HG02870 (cell line): ENCODE results near the gene HNRNPA3.
"Not testable (repeated sequence)": the region's sequence is repeated elsewhere in the genome, so short reads cannot be mapped to it uniquely, and the experiment has no call there.

ENCODE experiments used
- ATAC-seq: cut with Tn5 transposase; IDR thresholded peaks from one replicate; pipeline ENCODE4 v1.9.1; 2021; ENCODE audit warnings: mild to moderate bottlenecking, moderate library complexity; ENCODE audit not compliant: unreplicated experiment

The HNRNPA3 gene

GRCh38 chr2:177254433-177255226, 42.0 kb downstream of the HNRNPA3 start:
- no peak for ATAC-seq

DNA sequence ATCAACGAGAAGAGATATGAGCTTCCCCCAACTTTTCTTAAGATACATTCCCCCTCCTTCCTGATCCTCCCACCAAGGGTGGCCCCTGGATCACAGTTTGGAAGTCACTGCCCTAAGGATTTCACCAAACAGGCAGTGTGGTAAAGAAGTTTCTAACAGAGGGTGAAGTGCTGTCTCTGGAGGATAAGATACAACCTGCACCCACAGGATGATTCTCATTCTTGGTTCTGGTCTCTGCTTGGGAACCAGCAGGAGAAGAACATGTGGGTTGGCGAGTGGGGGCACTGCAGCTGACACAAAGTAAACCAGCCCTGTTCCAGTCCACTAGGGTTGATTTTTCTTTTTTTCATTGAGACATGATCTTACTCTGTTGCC, 42.6 kb downstream of the HNRNPA3 start:
- no peak for ATAC-seq

DNA sequence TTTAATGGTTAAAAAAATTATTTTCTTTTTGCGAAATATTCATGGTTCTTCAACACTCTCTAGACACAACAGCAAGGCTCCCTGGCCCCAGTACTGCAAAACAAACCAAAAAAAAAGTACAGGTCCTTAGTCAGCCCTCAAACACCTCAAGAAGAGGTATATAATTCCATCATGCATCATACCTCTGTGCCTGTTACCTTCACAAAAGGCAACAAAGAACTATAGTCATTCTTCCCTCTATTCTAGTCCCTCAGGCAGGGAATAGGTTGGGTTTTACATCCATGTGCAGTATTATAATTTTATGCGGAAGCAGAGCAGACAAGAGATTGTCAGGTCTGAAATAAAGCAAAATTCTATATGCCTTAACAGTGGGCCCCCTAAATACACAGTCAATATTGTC, 43.4 kb downstream of the HNRNPA3 start:
- no peak for ATAC-seq

GRCh38 chr2:177256695-177257094, 44.1 kb downstream of the HNRNPA3 start:
- ATAC-seq, result no peak

DNA sequence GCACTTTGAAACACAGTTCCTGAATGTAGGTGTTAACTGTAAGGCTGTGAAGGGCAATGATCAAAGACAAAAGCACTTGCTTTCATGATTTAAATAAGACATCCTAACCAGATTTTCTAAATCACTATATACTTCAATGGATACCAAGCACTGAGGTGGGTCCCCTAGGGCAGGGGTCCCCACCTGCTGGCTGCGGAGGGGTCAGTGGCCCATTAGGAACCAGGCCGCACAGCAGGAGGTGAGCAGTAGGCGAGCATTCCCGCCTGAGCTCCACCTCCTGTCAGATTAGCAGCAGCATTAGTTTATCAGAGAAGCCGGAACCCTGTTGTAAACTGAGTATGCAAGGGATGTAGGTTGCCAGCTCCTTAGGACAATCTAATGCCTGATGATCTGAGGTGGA, 44.9 kb downstream of the HNRNPA3 start:
- no peak for ATAC-seq

- no peak for ATAC-seq
Observed at GRCh38 chr2:177258059-177258458, 45.5 kb downstream of the HNRNPA3 start.

DNA sequence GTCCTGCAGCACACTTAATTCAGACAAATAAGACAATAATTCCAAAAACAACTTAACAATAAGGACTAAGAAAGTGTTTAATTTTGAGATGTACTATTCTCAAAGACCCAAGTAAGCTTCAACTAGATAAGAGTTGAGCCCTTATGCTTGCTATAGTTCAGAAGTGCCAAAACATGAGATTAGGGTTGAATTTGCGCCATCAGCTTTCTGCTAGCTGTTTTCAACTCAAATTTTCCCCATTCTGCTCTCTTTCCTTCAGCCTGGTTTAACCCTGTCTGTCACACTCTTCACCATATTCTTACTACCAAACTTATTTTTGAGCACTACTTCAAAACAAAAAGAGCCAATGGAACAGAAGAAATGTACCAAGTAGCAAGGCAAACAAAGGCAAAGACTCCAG, 47.8 kb downstream of the HNRNPA3 start:
- no peak for ATAC-seq

- no peak for ATAC-seq
Observed at GRCh38 chr2:177261116-177262060, 48.8 kb downstream of the HNRNPA3 start.

DNA sequence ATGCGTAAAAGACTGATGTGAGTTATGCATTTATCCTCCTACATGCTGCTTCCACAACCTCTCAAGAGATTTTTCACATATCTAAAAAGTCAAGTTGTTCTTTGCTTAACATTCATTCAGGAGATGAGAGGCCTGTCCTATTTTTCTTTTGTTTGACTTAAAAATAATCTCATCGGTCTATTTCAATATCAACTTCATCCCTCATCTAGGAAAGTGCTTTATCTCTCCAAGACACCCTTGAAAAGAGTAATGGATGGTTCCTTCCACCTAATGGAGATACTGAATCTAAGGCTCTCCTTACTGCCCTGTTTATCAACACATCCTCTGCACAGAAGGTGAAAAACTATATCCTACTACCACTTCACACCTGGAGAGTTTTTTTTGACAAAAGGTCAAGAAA, 49.5 kb downstream of the HNRNPA3 start:
- no peak for ATAC-seq

GRCh38 chr2:177262958-177263450, 50.4 kb downstream of the HNRNPA3 start:
- ATAC-seq, result no peak

DNA sequence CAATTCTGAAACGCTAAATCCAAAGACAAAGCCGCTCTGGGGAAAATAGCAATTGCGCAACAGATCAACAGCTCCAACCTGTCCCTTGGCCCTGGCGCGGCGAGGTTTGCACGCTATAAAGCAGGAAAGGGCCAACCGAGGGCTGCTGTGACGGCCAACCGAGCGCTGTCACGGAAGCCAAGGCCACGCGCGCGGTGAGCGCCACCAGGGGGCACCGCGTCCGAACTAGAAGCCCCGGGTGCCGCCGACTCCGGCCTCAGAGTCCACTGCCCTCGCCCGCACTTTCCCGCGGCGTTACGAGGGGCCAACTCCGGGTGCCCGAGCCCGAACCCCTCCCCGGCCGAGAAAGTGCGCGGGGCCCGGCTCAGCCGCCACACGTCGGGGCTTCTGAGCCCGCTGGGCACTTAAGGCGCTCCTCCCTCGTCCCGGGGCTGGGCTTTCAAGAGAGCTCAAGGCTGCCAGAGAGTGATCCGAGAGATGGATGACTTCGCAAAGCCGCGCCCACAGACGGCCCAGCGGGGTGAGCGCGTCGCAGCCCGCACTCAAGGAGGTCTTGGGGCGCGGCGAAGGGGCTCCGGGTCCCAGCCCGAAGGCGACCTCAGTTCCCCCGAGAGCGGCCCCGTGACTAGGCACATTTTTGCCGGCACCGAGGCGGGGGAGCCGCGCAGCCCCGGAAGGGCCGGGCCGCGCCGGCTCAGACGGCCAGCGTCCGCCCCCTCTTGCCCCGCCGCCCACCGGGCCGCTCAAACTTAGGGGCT, 51.0 kb downstream of the HNRNPA3 start:
- peak; percentile 49 for ATAC-seq

DNA sequence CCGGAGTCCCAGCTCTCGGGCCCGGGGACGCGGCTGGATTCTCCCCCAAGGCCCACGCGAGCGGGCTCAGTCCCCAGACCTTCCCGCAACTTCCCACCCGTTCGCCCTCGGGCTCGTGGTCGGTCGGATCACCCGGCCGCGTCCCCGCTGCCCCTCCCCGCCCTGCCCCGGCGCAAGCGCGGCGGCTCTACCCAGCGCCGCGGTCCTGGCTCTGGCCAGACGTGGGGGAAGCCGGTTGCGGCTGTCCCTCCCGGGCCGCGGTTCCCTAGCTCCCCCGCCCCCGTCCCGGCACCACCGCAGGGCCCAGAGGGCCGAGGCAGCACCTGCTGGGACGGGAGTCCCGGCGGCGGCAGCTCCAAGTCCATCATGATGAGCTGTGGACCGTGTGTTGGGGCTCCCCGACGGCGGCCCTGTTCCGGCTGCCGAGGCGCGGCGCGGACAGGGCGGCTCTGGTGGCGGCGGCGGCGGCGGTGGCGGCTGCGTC, 51.7 kb downstream of the HNRNPA3 start:
- ATAC-seq, result peak; percentile 18

DNA sequence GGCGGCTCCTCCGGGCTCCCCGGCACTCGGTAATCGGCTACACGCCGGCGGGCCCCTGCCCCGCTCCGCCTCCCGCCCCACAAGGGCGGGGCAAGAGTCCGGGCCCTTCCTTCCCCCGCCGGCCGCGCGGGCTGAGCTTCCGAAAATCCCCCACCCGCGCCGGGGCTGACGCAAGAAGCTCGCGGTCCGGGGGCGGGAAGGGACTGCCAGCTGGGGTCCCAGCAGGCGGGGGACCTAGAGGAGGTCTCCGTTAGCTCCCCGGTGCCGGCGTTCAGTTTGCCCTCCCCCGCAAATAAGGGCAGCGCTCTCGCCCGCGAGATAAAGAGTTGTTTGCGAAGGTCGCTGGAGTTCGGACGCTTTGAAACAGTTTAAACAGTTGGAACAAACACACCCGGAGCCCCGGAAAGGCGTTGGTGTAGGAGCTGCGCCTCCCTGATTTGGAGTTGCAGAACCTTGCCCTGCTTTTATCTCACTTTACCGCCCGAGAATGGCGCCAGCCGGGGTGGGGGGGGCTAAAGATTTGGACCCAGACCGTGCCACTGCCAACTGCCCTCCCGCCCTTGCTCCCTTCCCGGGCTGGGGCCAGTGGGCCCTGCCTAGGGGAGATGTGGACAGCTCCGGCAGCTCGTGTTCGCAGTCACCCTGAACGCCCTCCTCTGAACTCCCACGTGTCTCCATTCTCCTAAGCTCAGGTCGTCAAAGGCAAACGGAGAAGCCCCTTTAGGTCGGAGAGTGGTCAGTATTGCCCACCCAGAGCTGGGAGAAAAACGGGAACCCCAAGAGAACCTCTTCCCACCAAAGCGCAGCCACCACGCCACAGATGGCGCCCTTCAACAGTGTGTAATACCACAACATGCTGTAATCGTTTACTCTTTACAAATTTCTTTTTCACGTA, 52.3 kb downstream of the HNRNPA3 start, which contains the start of gene NFE2L2:
Gene NFE2L2, minus strand, starts transcription at position 35 of the 895 bp plus-strand sequence. CDS start 151 bp downstream, outside the sequence.
- ATAC-seq, result peak; percentile 58

DNA sequence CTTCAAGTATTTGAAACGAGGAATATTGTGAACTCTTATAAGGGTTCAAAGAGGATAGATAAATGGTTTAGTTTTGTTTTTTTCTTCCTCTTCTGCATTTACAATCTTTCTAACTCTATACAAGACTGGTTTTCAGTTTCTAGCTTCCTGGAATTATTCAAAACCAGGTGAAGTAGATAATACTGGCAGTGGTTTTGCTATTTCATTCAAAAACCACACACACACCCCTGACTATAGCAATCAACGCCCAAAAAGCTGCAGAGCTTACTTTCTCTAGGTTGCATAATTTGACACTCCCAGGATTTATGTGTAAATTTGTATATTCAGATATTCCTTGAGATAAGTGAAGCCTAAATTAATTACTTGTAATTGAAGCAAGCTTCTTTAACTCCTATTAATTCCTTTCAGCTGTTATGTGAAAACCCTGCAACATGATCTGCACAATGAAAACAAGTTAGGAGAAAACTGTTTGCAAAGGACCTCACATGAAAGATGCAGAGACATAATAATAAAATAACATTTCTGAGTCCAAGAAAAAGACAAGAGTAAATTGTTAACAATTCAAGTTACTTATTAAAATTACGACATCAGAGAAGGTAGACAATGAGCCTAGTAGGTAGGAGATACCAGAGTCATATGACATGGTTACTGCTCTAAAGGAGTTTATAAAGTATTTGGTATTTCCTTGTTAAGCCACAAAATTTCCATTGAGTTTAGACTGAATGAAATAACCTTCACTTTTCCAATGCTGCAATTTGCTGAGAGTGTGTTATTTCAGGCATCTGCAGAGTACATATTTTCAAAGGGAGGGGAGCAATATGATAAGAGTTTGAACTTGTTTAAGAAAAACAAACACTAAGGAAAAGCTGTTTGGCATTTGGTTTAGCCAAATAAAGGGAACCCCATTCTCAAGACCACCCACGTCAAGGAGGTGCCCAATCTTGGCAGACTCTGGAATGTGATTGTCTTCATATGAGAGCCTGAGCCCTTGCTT, 53.5 kb downstream of the HNRNPA3 start:
- no peak for ATAC-seq

DNA sequence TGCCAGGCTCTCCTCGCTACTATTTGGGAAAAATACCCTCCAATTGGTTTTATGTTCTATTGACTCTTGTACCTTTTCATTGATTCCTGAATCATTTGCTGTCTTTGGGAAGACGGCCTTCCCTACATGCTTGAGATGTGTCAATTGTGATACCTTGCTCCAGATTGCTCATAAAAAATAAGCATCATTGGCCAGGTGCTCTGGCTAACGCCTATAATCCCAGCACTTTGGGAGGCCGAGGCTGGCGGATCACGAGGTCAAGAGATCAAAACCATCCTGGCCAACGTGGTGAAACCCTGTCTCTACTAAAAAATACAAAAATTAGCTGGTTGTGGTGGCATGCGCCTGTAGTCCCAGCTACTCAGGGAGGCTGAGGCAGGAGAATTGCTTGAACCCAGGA, 54.4 kb downstream of the HNRNPA3 start:
- not testable (repeated sequence) for ATAC-seq

DNA sequence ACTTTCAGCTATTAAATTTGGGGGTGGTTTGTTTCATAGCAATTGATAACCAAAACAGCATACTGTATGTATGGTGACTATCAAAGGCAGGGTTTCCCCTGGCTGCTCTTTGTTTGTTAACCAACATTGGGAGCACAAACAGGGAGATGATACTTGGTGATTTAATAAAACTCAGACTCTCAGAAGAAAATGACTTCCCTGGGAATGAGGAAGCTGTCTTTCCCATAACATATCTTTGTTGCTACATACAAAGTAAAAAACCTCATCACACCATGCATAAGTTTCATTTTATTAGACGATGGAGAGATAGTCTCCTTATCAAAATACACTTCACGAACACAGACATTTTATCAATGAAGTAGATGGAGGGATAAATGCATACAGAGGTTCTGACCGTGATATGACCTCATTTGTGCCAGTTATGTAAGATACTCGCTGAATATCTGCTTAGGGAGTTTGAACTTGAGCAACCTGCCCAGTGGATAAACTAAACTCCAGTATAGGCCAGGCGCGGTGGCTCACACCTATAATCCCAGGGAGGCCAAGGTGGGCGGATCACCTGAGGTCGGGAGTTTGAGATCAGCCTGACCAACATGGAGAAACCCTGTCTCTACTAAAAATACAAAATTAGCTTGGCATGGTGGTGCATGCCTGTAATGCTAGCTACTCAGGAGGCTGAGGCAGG, 55.7 kb downstream of the HNRNPA3 start:
- no peak for ATAC-seq

DNA sequence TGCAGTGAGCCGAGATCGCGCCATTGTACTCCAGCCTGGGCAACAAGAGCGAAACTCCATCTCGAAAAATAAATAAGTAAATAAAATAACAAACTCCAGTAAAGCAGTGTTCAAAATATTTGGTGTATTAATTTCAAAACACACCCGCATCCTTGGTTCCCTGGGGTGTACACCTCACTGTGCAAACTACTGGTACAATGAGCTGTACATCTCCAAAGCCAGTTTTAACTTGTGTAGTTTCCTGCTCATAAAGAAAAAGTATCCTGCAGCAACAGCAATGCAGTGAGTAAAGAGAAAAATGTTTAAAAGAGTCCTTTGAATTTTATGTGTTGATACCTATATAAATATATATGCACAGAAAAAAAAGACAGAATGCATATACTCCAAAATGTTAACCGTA, 56.3 kb downstream of the HNRNPA3 start:
- no peak for ATAC-seq

- ATAC-seq, result no peak
Observed at GRCh38 chr2:177270531-177270930, 57.9 kb downstream of the HNRNPA3 start.
